PC-3 (cell line): ENCODE data around the gene SSC5D.

Source experiments
- CTCF ChIP-seq: fragments of 300-600 bp; sonication (generic); conservative IDR thresholded peaks from 2 replicates; pipeline ENCODE4 v1.5.1; 2017; ENCODE audit warnings: antibody characterized with exemption, low read depth, mild to moderate bottlenecking, low read length
- EZH2 ChIP-seq: fragments of 300-600 bp; sonication (generic); IDR thresholded peaks from one replicate; pipeline ENCODE4 v1.6.1; 2017; ENCODE audit warnings: antibody characterized with exemption, mild to moderate bottlenecking, low read length; ENCODE audit not compliant: unreplicated experiment
- EZH2phosphoT487 ChIP-seq: fragments of 300-600 bp; sonication (generic); IDR thresholded peaks from 2 replicates; pipeline ENCODE4 v1.6.1; 2018; ENCODE audit warnings: mild to moderate bottlenecking, antibody characterized with exemption, low read length, borderline replicate concordance

GRCh38 chr19:55441692-55442321 is 46.4 kb upstream of the SSC5D start:
- no peak for TF ChIP-seq CTCF
- no peak for TF ChIP-seq EZH2phosphoT487
- peak; percentile 73 for TF ChIP-seq EZH2
